OCI-M2 (cell line): Measurements from ENCODE around the gene LCN15.

Source experiments
- DNase-seq: peaks from one replicate; lab custom pipeline; 2025; ENCODE audit not compliant: unreplicated experiment; lab: John Stamatoyannopoulos, UW

Gene LCN15

GRCh38 chr9:136741883-136742571 lies 22.3 kb downstream of the LCN15 start:
- DNase-seq = no peak

DNA sequence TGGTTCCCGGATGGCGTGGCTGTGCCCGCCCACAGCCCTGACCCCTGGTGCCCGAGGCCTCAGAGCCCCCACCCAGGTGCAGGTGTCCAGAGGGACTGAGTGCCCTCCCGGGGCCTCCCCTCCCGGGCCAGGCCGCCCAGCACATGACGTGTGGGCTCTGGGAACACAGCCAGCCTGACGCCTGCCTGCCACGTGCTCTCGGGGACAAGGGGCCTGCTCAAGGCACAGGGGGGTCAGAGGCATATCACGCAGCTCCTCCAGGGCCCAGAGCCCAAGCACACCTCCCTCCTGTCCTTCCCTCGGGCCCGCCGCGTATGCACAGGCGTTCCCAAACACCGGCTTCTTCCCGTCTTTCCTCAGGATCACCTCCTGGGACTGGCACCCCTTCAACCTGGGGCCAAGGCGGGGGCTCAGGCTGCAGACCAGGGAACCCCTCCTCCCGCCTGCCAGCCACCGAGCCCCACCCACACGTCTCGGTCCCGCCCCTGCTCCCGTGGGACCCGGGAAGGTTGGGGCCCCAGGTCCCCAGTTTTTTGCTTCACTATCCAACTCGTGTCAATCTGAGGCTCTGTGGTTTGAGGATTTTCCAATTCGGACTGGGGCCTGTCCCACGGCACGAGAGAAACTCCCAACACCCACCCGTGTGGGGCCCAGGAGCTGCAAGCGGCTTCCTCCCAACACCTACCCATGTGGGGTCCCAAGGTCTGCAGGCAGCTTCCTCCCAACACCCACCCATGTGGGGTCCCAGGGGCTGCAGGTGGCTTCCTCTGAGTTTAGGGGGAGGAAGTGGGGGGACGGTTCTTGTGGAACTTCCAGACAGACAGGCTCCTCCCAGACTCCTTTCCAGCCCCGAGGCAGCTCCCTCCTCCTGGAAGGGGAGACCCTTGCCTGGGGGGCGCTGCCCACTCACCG lies 23.1 kb downstream of the LCN15 start:
- no peak for DNase-seq

- DNase-seq = no peak
Measured at GRCh38 chr9:136740491-136740890, 23.8 kb downstream of the LCN15 start.

DNA sequence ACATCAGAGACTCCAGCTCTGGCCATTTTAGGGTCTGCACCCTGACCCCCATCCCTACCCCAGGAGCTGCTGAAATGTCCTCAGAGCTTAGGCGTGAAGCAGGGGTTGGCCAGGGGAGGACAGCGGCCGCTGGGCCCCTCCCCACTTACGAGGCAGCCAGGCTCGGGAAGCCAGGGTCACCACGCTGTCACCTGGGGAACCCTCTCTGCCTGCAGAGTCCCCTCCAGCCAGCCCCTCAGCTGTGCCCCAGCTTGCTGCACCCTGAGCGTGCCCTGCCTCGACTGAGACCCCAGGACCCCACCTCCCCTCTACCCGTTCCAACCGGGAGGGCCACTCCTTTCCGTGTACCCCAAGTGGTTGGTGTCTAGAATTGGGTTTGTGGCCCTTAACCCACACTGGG lies 24.2 kb downstream of the LCN15 start:
- no peak for DNase-seq

DNA sequence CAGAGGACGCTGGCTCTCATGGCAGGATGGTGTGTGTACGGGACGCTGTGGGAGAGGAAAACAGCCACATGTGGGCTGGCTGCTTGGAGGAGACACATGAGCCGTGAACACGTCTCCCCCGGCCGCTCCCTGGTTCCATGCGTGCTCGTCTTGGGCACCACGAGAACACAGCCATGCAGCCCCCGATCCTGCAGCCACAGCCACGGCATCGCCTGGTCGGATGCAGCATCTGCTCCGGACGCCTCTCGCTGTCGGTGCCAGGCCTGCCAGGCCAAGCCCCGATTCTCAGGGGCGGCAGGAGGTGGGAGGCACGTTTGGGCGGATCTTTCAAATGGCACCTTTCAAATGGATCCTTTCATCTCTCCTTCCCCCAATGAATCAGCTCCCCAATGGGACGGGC lies 24.8 kb downstream of the LCN15 start:
- DNase-seq = no peak

DNA sequence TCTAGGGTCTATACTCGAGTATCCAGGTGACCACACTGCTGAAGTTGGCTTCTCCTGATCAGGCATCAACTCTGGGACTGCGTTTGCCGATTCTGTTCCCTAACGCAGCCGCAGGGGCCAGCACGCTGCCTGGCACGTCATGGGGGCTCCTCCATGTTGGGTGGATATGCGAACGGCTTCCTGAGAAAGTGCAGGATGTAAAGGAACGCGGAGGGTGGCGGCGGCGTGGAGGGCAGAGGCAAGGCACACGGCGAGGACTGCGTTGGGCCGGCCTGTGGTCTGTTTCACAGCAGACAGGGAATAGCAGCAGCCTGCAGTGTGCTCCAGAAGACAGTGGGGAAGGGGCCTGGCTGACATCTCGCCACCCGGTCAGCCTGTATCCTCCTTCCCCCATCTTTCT lies 25.4 kb downstream of the LCN15 start:
- no peak for DNase-seq

DNA sequence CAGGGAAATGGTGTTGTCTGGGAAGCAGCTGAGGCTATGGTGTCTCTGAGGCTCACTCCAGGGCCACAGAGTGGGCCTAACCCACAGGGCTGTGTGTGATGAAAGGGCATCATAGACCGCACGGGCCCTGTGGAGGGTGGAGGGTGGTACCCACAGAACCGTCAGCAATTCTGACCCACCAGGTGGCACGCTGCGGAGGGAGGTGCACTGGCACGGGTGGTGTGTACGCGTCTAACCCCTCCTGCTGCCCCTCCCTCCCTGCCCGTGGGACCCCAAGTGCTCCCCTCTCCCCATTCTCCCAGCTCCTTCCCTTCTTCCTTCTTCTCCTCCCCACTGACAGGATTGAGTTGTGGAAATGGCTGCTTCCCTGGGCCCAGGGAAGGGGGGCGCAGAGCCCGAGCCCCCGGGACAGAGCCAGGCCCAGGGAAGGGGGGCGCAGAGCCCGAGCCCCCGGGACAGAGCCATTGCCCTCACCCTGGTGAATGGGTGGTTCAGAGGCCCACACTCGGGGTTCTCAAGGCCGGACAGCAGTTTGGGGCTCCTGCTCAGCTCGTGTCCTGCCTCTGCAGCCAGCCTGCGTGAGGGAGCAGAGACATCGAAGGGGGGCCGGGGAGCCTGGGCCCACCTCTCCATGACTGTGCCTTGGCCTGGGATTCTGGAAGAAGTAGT lies 28.4 kb downstream of the LCN15 start:
- no peak for DNase-seq

DNA sequence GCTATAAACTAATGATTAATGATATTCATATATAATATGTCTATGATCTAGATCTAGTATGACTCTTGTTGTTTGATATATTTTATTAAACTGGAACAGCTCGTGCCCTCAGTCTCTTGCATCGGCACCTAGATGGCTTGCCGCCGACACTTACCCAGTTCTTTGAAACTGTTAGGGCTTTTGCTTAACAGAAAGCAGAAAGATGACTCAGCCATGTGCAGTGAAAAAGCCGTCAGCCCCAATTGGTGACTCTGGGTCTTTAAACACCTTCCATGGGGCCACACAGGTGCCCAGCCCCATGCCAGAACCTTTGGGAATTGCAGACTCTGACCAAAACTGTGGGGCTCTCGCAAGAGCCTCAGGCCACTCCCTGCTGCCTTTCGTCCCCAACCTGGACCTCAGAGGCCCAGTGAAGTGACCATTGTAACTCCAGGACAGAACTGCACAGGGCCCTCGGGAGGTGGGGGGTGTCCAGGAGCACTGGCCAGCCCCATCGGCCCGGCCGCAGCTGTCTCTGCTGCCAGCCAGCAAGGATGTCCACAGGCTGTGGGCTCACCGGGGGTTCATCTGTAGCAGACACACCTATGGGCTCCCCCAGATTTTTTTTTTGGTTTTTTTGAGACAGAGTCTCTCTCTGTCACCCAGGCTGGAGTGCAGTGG lies 29.4 kb downstream of the LCN15 start:
- DNase-seq = no peak

DNA sequence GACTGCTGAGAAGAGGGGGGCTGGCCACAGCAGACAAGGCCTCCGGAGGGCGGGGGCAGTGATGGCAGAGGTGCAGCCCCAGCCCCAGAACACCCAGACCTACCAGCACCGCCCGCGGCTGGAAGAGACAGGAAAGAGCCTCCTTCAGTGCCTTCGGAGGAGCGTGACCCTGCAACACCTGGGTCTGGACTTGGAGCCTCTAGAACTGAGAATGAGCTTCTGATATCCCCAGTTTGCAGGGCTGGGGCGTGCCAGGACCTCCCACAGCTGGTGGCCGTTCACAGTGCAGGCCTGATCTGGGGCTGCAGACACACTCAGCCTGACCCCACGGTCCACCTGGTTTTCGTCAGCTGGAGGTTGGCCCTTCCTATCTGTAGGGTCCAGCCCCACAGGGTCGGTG lies 30.7 kb downstream of the LCN15 start:
- DNase-seq = no peak

DNA sequence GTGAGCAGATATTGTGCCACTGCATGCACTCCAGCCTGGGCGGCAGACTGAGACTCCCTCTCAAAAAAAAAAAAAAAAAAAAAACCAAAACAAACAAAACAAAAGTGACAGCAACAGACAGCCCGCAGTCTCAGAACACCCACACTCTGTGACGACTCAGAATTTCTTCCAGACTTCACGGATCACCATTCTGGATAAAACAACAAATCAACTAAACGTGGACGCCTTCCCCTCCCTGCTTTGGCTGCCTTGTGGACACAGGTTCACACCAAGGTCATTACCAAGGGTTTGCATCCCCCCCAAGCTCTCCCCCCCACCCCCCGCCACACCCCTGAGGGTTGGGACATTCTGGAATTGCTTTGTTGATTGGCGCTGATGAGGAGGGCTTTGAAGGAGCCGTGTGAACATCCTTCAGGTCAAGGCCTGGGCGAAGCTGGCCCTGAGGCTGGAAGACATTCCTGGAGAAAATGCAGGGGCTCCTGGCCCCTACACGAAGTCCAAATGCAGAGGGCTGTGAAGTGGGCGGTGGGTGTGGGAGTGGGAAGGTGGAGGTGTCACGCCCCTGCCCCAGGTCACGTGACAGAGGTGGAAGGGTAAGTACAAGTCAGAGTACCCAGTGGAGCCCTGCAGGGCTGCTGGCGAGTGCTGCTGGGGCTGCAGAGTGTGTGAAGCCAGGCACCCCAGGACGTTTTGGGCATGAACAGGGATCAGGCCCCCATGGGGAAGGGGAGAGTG lies 31.7 kb downstream of the LCN15 start:
- DNase-seq = no peak

- no peak for DNase-seq
Measured at GRCh38 chr9:136729926-136730325, 34.4 kb downstream of the LCN15 start.

GRCh38 chr9:136729144-136729543 lies 35.2 kb downstream of the LCN15 start:
- no peak for DNase-seq

DNA sequence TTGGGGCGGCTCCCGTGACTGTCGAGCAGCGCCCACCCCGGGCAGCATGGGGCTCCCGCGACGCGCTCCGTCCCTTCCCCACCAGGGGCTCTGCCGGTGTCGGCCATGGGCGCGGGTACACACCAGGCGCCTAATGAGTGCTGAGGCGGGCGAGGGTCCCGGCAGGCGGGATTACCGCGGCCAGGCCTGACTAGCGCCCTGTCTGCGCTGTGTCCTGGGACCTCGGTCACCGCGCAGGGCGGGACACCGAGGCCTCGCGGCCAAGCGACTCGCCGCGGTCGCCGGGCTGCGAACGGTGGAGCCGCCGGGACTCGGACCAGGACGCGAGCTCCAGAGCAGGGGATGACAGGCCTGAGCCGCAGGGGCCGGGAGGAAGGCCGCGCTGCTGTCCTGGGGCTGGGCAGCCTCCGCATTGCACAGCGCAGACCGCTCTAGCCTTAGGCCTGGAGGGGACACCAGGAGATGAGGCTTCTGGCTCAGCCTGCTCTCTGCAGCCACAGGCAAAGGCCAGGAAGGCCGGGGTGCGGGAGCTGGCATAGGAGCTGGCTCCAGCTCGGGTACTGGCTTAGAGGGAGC lies 35.7 kb downstream of the LCN15 start:
- DNase-seq = no peak

DNA sequence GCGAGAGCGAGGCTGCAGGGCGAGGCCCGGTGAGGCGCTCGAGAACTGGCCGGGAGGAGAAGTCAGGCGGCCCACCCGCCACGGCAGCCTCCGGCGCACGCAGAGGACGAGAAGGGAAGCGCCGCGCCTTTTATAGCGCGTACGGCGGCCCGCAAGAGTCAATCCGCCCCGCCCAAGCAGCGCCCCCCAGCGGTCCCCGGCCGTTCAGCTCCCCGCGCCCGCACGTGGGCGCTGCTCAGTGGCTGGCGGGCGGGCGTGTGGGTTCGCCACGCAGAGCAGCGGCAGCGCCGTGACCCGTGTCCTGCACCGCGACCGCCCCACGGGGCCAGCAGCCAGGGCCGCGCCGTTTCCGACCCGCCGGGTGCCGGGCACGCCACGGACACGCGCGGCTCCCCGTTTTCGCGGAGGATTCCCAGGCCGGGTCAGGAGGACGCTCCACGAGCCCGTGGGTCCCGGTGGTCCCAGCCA lies 36.2 kb downstream of the LCN15 start:
- DNase-seq = no peak

GRCh38 chr9:136726631-136727191 lies 37.6 kb downstream of the LCN15 start:
- DNase-seq = no peak

- DNase-seq = no peak
Measured at GRCh38 chr9:136726118-136726517, 38.2 kb downstream of the LCN15 start.

DNA sequence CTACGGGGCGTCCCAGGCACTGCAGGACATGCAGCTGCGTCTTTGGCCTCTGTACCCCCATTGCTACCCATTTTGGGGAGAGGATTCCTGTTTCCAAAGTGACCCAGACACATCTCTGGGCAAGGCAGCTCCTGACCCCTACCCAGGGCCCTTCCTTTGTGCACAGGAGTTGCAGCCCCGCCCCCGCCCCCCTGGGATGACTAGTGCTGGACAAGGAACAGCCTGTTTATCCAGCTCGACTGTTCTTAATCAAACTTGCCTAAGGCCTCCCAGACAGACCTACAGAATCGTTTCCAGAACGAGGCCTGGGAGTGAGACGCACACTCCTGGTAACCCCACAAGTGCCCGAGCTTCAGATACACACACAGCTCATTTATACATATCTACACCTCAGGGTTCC lies 38.7 kb downstream of the LCN15 start:
- no peak for DNase-seq

- DNase-seq = no peak
Measured at GRCh38 chr9:136724772-136725171, 39.5 kb downstream of the LCN15 start.

GRCh38 chr9:136723989-136724388 lies 40.3 kb downstream of the LCN15 start:
- DNase-seq = no peak
